Activated CD8-positive, alpha-beta memory T cell treated with anti-CD3 and anti-CD28 coated beads, Interleukin-2, amount 50 U/mL, for 48 hours (primary cell): Measurements from ENCODE around the gene C22orf23.

Experiments used
- DNase-seq: peaks from one replicate; pipeline ENCODE4 v3.0.0-alpha.2; 2020

Gene C22orf23

DNA sequence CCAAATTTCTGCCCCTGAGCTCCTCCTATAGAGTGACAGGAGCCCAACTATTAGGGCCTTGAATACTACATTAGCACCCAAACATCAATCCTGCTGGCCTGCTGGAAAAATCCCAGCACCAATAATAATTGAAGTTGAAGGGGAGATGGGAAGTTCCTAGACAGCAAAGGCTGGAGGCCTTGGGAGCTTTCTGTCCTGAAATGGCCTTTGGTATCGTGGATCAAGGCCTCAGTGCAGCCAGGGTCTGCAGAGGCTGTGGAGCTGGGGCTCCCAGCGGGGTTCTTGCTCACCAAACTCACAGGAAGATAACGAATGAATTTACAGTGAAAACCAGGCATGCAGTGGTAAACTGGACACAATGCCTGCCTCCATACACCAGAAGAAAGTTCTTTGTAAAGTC lies 56.5 kb downstream of the C22orf23 start:
- no peak for DNase-seq

DNA sequence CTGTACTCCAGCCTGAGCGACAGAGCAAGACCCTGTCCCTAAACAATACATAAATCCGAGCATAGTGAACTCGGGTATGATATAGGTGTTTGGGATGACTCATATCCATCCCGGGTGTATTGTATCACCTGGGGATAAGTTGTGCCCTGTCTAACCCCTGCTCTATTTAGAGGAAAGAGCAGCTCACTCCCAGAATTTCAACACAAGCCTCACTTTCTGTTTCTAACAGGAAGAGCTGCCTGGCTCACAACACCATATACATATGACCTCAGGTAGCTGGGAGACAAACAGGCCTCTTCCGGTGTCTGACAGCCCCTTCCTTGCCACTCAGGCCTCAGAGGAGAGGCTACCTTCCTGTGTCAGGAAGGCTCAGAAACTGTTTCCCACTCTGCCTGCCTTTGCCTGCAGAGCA lies 57.2 kb downstream of the C22orf23 start:
- no peak for DNase-seq

DNA sequence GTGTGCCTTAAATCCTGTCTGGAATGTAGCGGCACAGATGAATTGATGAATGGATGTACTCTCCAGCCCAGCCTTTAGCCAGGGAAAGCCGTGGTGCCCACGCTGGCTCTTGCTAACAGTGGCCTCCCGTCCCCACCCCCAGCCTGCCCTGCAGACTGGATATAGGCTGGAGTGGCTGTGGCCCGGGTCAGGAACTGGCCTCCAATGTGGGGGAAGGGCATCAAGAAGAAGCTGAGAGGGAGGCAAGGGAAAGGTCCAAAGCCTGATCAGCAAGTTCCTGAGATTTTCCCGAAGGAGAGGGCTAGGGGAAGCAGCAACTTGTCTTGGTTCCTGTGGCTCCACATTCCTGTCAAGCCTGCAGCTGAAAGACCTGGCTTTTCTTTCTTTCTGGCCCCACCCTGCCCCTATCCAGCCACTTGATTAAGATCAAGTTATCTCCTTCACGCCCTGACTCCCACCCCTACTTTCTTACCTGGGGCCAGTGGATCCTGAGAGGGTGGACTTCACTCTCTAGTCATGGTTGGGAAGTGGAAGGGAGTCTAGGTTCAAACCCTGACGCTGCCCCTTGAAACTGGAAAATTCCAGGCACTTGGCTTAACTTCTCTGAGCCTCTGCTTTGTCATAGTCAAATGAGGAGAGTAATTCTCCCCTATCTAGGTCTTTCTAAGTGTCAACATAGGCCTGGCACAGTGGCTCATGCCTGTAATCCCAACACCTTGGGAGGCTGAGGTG lies 58.3 kb downstream of the C22orf23 start:
- no peak for DNase-seq

DNA sequence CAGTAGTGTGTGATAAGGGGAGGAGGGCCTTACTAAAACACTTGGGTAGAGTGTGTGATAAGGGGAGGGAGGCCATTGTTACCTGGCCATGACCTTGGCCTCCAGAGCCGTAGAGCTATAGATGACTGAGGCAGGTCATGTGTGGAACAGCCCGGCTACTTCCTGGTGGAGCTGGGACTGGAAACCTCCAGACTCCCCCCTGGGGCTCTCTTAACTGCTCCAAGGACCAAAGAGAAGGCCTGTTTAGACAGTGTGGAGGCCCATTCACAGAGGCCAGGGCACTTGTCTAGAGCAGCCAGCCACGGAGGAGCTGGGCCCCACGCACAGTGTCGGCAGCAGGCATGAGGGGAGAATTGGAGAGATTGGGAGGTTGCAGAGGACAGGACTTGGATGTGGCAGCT lies 59.8 kb downstream of the C22orf23 start:
- no peak for DNase-seq
